GM18505 (cell line): ENCODE data around the gene KBTBD12.
"Not testable (repeated sequence)": the region's sequence is repeated elsewhere in the genome, so short reads cannot be mapped to it uniquely, and the experiment has no call there.

Experiments used
- ATAC-seq: cut with Tn5 transposase; IDR thresholded peaks from one replicate; pipeline ENCODE4 v1.9.1; 2021; ENCODE audit not compliant: unreplicated experiment
- POLR2A ChIP-seq: IDR thresholded peaks from 4 replicates; pipeline ENCODE4 v1.6.1; 2011; ENCODE audit warnings: borderline replicate concordance; ENCODE audit not compliant: insufficient read depth, insufficient read length; ENCODE audit errors: extremely low read depth

KBTBD12 gene, protein sequence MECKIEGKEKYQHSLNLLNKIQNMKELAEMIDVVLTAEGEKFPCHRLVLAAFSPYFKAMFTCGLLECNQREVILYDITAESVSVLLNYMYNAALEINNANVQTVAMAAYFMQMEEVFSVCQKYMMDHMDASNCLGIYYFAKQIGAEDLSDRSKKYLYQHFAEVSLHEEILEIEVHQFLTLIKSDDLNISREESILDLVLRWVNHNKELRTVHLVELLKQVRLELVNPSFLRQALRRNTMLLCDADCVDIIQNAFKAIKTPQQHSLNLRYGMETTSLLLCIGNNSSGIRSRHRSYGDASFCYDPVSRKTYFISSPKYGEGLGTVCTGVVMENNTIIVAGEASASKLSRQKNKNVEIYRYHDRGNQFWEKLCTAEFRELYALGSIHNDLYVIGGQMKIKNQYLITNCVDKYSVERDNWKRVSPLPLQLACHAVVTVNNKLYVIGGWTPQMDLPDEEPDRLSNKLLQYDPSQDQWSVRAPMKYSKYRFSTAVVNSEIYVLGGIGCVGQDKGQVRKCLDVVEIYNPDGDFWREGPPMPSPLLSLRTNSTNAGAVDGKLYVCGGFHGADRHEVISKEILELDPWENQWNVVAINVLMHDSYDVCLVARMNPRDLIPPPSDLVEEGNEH

DNA sequence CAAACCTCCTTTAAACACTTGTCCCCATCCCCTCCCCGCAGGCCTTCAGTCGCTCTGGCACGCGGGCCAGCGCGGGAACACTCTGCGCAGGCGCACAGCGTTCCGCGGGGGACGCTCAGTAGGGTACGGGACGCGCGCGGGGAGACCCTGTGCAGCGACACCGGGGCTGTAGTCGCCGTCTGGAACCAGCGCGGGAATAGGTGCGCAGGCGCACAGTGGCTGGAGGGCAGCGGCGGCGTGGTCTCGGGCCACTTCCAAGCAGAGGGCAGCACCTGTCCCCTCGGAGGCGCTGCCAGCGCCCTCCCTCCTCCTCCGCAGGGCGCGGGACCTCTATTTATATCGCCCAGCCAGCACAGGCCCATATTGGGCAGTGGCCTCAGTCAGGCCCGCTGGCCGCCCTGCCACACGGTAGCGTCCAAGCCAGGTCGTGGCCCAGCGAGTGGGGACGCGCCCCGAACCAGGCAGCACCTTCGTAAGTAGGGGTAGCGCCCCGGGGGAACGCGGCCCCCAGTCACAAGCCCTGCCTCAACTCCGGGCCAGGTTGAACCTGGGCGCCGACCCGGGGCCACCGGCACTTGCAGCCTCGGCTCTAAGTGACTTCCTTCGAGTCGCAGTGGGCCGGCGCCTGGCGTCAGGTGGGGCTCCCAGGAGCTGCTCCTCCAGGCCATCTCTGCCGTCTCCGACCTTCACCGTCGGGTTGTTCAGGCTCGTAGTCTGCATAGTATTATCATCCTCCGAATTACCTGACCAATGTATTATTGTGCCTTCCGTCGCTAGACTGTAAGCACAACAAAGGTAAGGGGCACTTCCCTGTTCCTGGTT, at the start of gene KBTBD12:
Gene KBTBD12, plus strand, starts transcription at position 118 of the 822 bp plus-strand sequence. CDS start 7,830 bp downstream, outside the sequence.
- no peak for ATAC-seq
- no peak for TF ChIP-seq POLR2A

DNA sequence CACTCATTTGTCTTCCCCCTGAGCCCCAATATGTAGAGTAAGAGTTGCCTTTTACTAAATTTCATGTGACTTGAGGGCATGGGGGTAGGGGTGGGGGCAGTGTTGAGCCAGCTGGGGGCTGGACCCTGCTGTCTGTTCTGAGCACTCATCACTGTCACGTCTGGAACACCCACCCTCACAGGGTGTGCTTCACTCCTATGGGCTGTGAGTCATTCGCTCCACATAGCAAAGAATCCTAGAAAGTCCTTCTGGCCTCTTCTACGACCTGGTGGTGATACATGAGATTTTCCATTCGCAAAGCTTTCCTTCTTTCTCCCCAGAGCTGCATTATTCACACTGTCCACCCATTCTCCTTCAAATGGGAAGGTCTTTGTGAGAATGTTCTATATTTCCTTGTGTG, 49.1 kb upstream of the KBTBD12 start:
- no peak for ATAC-seq
- no peak for TF ChIP-seq POLR2A

DNA sequence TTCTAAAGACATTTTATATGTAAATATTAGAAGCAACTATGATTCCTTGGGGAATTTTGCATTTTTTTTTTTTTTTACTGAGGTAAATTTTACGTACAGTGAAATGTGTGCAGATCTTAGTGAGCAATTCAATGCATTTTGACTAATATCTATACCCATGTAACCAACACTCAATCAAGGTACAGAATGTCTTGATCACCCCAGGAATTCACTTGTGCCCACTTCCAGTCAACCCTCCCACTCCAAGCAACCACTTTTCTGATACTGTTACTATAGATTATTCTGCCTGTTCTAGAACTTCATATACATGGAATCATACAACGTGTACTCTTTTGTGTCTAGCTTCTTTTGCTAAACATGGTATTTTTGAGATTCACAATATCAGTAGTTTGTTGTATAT, 47.6 kb upstream of the KBTBD12 start:
- TF ChIP-seq POLR2A, result no peak
- no peak for ATAC-seq

DNA sequence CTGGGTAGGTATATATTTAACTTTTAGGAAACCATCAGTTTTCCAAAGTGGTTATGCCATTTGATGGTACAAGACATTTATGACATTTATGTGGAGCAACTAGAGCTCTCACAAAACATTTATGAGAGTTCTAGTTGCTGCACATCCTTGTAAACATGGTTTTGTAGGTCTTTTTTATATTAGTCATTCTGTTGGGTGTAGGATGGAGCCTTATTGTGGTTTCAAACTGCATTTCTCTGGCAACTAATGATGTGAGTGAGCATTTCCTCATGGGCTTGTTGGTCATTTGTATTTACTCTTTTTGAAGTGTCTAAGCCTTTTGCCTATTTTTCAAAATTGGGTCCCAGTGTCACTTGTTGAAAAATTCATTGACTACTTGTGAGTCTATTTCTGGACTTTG, 47.0 kb upstream of the KBTBD12 start:
- no peak for ATAC-seq
- TF ChIP-seq POLR2A, result no peak

DNA sequence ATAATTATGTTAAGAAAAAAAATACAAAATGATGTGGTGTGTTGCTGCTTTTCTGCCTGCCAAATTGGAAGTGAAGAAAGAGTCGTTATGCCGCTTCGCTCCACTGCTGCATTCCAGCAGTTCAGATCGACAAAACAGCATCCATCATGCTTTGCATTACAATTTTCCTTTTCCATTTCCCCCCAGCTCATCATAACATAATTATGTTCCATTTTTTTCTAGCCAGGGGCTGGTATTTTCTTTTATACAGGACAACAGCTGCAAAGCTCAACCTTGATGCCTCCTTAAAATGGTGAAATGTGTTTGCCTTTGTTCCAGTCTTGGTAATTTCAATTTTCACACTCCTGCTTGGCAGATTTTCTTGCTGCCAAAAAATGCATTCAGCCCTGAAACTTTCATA, 44.9 kb upstream of the KBTBD12 start:
- ATAC-seq, result no peak
- TF ChIP-seq POLR2A, result no peak

DNA sequence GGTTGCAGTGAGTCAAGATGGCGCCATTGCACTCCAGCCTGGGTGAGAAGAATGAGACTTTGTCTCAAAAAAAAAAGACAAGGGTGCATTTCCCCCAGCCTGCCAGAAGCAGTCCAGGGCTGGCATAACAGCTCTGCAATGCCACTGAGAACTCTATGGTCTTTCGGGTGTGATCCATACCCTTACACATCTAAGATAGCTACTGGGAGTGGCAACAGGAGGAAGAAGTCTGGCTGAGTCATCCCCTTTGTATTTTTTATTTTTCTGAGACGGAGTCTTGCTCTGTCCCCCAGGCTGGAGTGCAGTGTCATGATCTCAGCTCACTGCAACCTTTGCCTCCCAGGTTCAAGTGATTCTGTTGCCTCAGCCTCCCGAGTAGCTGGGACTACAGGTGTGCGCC, 40.9 kb upstream of the KBTBD12 start:
- not testable (repeated sequence) for ATAC-seq

DNA sequence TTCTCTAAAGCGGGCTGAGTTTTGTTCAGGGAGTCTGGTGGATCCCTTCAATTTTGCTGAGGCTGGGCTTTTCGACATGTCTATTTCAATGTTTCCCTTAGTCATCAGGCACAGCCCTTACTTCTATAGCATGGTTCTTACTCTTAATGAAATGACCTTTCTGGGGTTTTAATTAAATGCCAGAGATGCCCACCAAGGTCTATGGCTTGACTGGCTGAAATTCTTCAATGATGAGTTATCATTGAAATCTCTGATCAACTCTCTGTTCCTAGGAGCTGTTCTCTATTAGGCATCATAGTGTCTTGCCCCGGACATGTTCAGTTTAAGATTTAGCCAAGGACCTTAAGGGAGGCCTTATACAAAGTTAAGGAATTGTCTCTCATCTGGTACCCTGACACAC, 33.4 kb upstream of the KBTBD12 start:
- no peak for TF ChIP-seq POLR2A

DNA sequence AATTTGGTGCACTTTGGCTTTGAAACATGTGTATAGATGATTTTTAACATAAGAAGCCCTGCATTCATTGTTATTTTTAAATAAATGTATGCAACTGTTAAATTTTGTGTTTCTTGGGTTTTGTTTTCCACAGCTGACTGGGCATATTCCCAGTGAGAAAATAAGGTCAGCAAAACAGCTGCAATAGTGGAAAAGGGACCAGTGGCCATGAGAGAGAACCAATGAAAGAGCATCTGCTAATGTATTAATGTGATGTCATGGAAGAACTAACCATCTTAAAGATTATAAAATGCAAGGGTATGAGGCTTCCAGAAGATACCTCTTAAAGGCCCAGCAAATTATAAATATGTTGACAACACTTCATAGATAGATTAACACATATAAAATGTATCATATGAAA, 31.0 kb upstream of the KBTBD12 start:
- ATAC-seq, result no peak
- TF ChIP-seq POLR2A, result no peak

More for the DNA sequence above, 33.4 kb upstream of the KBTBD12 start:
- no peak for ATAC-seq

DNA sequence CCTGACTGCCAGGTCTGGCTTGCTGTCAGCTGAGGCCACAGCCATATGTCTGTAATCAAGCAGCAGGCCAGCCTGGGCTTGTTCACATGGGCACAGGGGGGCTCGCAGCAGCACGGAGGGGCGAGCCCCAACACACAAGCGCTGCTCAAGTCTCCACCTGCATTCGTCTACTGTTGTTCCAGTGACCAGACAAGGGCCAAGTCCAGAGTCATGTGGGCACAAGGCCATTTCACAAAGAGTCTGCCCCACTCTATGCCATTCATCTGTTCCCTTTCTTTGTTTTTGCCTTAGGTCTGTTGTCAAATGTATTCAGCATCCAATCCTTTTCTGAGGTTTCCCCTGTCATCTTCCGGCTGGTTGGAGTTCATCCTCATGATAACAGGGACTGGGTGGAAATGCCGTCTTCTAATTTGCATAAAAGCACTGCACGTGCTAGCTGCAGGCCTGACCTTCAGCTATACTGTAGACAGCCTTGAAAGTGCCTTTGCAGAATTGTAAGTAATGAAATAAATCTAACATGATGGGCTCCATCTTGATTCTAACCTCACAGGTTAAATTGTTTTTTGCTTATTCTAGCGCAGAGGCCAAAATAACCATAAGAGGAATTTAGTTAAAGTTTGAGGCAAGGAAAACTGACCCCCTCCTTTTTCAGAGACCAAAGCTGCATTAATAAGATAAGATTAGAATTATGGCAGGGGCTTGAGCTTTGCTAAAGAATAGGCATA, 28.6 kb upstream of the KBTBD12 start:
- TF ChIP-seq POLR2A, result no peak

DNA sequence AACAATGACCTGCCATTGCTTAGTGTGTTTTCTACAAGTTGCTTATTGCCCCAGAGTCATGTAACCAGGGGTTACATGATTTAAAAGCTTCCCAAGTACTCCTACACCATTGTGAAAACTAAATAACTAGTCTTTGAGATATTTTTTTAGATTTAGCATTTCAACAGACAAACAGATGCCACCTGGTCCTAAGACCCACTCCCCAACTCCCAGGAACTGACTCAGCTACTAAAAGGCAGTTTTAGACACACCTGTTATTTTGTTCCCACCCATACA, 28.1 kb upstream of the KBTBD12 start:
- ATAC-seq, result no peak
- TF ChIP-seq POLR2A, result no peak

More for the DNA sequence above, 28.6 kb upstream of the KBTBD12 start:
- ATAC-seq, result no peak

DNA sequence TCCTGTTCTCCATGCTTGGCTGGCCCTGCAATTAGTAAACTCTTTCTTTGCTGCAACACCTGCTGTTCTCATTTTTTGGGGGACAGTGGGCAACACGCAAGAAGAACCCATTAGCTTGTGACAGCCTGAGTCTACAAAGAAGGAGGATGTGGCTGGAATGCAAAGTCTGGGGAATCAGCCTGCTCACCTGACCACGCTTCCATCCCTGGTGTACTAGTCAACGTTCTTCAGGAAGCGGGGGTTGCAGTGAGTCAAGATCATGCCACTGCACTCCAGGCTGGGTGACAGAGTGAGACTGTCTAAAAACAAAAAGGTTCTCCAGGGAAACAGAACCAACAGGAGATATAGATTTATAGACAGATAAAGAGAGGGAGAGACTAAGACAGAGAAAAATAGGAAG, 27.7 kb upstream of the KBTBD12 start:
- TF ChIP-seq POLR2A, result no peak

DNA sequence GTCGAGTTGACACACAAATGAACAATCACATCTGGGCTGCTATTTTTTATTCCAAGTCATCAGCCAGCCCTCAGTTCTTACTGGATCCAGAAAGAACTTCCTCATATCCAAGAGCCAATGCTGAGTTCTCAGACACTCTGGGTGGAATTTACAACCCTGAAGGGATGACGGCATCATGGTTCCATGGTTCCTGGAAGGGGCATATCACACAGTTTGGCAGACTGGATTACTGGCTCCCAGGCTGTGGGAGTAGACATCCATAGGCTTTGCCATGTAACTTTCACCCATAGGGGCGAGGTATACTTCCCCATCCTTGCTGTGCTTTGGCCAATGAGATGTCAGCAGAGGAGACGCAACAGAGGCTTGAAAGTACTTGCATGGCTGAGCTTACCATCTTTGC, 26.9 kb upstream of the KBTBD12 start:
- TF ChIP-seq POLR2A, result no peak
- ATAC-seq, result no peak

More for the DNA sequence above, 27.7 kb upstream of the KBTBD12 start:
- no peak for ATAC-seq

DNA sequence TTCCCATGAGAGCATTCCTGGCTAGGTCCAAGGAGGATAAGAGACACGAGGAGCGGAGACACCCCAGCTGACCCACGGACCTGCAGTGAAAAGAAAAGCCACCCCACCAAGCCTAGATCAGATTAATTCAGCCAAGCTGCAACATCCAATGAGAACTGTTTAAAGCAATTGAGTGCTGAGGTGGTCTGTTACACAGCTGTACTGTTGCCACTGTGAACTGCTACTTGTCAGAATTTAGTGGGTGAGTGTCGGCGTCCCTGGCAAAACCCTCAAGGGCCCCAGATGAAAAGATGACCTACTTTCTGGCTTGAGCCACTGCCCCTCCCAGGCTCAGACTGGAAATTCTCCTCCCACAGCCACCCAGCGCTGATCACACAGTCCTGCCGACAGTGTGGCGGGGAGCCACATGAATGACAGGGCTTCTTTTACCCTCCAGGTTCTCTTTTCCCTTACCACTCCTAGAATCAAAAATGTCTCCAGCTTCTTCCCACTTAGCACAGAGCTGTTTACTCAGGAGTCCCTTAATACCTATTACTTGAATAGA, 26.4 kb upstream of the KBTBD12 start:
- no peak for ATAC-seq
- TF ChIP-seq POLR2A, result no peak
